CD4-positive, alpha-beta T cell treated with Interleukin-6 at 100 ng/mL for 8 hours (primary cell): ENCODE measurements around the gene ABCD4.
"Not testable (repeated sequence)": the region's sequence is repeated elsewhere in the genome, so short reads cannot be mapped to it uniquely, and the experiment has no call there.

Experiments
- DNase-seq: peaks from one replicate; pipeline ENCODE4 v3.0.0-alpha.2; 2020; ENCODE audit warnings: mixed read lengths, low spot score

The ABCD4 gene

DNA sequence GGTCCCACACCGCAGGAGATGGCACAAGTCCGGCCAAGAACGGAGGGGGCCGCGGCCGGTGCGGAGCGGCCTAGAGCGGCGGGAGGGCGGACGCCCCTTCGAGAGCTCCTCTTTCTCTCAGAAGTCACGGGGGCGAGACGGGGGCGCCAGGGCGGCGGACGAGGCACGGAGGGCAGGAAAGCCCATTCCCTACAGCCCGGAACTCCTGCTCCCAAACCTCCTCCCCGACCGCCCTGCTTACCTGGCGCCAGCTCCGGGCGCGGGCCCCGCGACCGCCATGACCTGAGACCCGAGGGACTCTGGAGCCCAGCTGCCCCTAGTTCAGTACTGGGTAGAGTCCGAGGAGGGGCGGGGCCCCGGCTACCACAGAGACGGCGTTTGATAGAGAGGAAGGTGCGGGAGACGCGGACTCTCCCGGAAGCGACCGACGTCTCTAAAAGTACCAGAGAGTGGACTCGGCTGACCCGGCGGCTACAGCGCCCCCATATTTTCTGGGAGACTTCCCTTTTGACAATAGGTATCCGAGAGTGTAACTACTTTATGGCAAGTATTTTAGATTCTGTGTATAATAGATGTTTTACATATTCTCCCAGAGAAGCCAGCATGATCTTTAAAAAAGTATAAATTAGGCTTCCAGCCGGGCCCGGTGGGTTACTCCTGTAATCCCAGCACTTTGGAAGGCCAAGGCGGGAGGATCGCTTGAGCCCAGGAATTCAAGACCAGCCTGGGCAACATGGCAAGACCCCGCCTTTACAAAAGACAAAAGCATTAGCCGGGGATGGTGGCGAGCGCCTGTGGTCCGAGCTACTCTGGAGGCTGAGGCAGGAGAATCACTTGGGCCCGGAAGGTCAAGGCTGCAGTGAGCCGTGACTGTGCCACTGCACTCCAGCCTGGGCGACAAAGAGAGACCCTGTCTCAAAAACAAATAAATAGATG, at the start of gene ABCD4:
TSS of gene ABCD4 (minus strand) at position 301 of the 936 bp plus-strand sequence. CDS start at position 279, 22 bp downstream.
- peak; percentile 87 for DNase-seq

DNA sequence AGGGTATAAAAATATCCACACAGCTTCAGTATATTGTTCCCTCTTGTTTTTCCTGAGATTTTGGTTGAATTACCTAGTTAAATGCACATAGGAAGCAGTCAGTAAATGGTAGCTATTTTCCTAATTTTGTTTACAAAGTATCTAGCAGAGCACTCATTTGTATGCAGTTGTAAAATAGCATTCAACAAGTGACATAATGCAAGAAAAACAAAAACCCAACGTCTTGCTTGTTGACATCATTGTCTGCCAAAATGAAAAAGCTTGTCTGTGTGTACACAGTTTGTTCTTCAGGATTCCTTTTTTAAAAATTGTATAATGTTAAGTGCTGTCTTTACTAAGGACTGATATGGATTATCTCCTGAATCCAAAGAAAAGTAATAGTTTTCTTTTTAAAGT, 48.2 kb upstream of the ABCD4 start:
- DNase-seq: no peak

DNA sequence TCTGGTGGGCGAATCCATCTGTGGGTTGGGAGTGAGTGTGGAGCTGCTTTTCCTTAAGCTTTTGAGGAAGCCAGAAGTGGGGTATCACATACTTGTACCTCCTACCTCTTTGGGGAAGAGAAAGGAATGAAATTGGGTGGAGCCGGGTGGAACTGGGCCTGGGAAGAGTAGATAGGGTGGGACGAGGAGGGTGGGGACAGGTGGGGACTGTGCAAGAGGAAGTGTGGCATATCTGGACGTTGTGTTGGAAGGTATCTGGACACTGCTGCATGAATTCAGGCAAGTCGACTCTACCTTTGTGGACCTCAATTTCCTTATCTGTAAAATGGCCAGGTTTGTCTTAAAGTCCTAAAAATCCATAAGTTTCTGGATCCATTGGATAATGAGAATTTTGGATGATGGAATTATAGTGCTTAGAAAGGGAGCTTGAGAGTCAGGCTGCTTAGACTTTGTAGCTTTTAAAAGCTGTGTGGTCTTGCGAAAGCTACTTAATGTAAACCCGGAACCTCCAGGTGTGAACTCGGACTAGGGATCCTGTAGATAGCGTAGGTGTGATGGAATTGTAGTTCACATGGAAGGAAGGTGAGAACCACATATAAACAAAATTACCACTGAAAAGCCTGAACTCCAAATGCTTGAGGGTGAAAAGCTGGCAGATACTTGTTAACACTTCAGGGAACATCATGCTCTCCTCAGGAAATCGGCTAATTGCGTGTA, 47.6 kb upstream of the ABCD4 start:
- DNase-seq: no peak

DNA sequence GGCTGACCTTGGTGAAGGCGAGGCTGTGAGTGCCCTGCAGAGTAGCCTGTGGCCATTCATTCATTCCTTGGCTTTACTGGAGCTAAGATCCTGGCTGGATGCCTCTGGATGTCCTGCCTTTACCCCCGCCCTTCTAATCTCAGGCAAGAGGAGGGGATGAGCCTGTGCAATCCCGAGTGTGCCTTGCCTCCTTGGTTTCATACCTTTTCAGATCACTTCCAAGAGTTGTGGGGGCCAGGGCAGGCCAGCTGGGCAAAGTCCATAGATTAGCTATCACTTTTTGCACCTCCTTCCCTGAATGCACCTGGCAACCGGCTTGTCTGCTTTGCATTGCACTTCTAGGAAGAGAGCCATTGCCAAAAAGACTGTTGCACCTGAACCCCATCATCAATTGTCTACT, 47.0 kb upstream of the ABCD4 start:
- no peak for DNase-seq

DNA sequence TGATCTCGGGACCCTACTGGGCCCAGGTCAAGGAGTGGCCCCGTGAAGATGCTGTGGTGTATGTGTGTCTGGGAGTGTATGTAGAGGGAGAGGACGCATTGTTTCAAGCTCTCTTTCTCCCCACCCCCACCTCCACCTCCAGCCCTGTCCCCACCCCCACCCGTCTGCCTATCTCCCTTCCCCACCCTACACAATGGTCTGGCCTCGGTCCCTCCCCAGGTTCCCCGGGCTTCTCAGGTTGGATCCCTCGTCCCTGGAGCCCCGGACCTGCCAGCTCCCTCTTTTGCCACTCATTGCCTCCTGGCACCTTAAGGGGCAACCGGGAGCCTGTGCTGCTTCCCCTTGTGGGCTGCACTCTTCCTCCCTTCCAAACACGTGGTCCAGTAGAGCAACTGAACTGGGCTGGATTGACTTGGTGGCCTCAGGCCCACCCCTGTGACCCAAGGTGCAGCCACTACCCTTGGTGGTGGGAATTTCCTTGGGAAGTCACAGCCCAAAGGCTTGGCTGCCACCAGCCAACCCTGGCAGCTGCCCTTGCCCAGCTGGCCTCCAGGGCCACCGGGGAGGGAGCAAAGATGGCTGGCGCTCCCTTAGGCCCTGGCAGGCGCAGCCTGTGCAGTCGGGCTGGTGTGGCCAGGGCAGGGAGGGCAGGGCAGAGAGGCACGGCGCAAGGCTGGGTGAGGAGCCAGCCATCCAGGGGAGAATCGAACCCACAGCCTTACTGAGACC, 46.2 kb upstream of the ABCD4 start:
- DNase-seq: no peak

DNA sequence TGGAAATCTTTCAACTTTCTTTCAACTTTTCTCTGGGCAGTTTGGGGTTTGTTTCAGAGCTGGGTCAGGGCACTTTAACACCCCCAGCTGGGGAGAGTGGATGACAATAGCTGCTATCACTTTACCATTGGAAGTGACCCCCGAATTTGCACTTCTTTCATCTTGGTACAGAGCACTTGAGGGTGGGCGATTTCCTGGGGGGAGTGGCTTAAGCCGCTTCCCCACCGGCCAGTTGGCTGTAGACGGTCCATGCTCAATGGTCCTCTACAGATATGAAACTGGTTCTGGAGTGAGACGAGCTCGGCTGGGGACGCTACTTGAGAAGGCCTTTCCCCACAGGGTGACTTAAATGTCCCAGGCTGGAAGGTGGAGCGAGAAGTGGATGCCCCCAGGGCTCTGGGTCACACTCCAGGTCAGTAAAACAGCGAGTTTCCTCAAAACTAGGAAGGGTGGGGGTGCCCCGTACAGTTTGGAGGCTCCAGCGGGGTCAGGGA, 45.6 kb upstream of the ABCD4 start, which contains the start of gene VRTN:
TSS of gene VRTN (plus strand) at position 231 of the 494 bp plus-strand sequence. CDS start 8,313 bp downstream, outside the sequence.
- DNase-seq: no peak

DNA sequence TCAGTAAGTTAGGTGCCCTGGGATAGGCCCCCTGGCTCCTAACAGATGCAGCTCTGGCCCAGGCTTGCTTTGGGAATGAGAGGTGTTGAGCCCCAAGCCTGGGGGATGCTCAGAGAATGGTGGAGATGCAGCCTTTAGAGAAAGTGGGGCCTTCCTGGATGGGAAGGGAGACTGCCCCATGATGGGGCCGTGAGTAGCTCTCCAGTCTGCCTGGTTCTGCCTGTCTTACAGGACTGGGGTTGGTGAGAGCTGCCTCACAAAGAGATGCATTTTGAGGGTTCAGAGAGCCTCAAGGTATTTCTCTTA, 45.0 kb upstream of the ABCD4 start:
- no peak for DNase-seq

DNA sequence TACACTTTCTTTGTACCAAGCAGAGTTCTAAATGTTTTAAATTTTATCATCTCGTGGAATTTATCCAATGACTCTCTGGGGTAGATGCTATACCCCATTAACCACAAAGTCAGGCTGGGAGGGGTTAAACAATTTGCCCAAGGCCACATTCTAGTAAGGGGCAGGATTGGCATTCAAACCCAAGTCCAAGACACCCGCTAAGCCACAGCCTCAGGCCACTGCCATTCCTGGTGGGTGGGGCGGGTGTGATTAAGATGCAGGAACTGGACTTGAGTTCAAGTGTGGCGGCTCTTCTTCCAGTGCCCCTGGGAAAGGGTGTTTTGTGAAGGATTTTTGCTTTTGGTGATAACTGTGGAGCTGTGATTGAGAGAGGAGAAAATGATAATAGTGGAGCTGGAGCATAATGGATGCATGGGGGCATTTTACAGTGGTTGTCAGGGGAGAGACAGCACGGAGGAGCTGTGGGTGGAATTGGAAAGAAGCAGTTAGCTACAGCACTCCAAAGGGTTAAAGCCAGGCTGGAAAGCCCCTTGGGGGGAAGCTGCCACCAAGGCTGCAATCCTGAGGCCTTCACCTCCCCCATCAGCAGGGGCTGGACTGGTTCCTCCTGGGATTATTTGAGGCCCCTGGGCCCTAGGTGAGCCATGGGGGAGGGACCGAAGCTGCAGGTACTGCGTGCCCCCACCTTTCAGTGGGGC, 44.5 kb upstream of the ABCD4 start:
- DNase-seq: no peak

DNA sequence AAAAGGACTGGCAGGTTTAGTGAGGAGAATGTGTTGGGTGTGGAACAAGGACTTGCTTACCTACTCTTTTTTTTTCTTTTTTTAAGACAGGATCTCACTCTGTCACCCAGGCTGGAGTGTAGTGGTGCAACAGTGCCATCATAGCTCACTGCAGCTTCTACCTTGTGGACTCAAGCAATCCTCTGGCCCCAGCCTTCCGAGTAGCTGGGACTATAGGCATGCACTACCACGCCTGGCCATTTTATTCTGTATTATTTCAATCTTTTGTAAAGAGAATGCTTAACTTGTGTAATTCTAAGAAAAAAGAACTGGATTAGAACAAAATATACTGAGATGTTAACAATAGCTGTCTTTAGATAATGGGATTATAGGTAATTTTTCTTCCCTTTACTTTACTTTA, 43.6 kb upstream of the ABCD4 start:
- no peak for DNase-seq

DNA sequence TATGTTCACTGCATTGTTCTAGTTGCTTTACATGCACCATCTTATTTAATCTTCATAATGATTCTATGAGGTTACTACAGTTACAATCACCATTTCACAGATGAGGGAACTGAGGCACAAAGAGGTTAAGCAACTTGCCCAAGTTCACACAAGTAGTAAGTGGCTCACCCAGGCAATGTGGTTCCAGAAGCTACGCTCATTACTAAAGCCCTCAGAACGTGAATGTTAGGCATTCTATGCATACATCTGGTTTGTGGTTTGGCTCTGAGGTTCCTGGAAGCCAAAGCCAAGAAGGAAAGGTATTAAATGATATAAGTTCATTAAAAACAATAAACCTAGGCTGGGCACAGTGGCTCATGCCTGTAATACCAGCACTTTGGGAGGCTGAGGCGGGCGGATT, 31.2 kb upstream of the ABCD4 start:
- DNase-seq: no peak

DNA sequence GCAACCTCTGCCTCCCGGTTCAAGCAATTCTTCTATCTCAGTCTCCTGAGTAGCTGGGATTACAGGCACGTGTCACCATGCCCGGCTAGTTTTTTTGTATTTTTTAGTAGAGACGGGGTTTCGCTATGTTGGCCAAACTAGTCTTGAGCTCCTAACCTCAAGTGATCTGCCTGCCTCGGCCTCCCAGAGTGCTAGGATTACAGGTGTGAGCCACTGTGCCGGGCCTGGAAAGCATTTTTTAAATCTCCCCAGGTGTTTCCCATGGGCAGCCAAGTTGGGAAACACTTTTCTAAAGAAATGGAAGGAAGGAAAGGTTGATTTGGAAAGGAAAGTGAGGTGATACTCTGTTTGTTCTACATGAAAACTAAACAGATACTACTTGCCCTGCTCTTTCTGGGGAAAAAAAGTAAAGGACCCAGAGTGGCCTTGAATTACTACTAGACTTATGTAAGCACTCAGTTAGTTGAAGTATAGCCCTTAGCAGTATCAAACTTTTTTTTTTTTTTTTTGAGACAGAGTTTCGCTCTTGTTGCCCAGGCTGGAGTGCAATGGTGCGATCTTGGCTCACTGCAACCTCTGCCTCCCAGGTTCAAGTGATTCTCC, 27.3 kb upstream of the ABCD4 start:
- DNase-seq: not testable (repeated sequence)

DNA sequence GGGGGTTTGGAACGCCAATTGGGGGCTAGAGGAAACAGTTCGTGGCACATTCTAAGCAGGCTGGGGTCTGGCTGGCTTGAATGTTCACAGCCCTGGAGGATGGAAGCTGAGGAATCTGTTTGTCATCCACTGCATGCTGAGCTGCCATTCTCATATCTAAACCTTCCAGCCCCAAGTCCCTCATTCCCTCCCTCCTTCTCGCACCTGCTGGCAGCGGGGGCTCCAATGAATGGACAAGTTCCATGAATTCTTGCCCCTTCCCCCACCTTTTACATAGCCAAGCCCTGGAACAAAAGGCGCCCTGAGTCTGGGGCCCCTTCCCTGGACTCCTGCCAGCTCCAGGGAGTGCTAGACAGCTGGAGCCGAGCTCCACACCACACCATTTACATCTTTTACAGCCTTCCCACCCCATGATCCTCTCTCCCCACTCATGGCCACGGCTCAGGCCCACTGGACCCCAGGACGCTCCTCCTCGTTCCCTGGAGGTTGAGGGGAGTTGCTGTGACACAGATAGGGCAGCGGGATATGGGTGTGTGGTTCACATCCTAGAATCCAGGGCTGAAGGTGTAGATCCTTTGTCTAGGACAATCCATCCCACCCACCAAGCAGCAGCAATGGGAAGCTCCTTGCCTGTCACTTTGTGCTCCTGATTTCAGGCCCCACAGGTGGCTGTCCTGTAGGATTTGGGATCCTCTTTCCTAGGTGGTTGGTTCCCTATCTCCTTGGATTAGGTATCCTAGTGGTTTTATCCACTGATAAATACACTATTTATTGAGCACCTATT, 23.8 kb upstream of the ABCD4 start:
- no peak for DNase-seq

DNA sequence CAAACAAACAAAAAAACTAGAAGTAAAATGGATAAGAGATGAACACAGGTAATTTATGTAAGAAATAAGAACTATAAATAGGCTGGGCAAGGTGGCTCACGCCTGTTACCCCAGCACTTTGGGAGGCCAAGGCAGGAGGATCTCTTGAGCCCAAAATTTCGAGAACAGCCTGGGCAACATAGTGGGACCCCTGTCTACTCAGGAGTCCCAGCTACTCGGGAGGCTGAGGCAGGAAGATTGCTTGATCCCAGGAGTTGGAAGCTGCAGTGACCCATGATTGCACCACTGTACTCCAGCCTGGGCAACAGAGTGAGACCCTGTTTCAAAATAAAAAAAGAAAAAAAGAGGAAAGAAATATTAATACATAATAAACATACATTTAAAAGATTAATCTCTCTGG, 22.7 kb upstream of the ABCD4 start:
- no peak for DNase-seq

DNA sequence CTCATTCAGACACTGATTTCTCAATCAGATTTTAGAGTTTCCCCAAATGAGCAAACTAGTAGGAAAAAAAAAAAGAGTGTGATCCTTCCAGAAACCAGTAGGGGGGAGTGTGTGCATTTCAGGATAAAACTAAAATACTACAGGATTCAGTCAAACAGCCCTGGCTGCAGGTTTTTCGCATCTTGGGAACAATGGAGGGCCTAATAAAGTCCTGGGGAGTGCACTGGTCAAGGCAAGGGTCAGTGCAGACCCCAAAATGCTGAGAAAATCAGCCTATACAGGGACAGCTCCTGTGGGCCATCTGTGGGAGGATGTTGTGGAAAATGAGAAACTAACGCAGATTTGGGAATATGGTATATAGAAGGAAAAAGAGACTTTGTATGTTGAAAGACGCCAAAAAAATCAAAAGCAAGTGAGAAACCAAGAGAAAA, 22.2 kb upstream of the ABCD4 start:
- DNase-seq: no peak

DNA sequence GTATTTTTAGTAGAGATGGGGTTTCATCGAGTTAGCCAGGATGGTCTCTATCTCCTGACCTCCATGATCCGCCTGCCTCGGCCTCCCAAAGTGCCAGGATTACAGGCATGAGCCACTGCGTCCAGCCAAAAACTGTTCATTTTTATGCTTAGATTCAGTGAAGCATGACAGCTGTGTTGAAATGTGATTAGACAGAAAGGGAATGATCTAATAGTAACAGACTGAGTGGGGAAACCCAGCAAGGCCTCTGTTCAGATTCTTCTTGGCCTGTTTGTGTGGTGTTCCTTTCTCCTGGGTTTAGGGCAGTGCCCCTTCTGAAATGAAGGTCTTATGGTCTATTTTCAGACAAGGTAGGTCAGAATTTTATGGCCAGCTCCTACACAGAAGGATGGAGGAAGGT, 11.8 kb upstream of the ABCD4 start:
- no peak for DNase-seq

DNA sequence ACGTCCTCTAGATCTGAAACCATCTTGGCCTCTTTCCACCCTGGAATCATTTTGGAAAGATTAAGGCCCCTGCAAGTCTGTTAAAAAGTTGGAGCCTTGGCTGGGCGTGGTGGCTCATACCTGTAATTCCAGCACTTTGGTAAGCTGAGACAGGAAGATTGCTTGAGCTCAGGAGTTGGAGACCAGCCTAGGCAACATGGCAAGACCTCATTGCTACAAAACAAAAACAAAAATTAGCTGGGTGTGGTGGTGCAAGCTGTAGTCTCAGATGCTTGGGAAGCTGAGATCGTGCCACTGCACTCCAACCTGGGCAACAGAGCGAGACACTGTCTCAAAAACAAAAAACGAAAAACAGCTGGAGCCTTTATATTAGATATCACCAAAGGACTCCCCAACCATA, 10.9 kb upstream of the ABCD4 start:
- no peak for DNase-seq

DNA sequence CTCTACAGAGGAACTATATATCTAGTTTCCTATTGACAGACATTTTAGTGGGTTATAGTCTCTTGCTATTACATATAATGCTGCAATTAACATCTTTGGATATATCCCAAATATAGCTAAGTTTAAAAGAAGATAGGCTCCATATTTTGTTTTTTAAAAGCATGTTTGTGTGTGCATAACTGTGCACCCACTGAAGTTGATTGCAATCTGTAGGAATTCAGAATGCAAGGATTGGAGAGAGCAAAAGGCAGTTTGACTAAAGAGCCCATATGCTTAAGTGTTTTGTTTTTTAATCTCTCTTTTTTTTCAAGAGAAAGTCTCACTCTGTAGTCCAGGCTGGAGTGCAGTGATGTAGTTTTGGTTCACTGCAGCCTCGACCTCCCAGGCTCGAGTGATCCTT, 9.4 kb upstream of the ABCD4 start:
- DNase-seq: no peak

DNA sequence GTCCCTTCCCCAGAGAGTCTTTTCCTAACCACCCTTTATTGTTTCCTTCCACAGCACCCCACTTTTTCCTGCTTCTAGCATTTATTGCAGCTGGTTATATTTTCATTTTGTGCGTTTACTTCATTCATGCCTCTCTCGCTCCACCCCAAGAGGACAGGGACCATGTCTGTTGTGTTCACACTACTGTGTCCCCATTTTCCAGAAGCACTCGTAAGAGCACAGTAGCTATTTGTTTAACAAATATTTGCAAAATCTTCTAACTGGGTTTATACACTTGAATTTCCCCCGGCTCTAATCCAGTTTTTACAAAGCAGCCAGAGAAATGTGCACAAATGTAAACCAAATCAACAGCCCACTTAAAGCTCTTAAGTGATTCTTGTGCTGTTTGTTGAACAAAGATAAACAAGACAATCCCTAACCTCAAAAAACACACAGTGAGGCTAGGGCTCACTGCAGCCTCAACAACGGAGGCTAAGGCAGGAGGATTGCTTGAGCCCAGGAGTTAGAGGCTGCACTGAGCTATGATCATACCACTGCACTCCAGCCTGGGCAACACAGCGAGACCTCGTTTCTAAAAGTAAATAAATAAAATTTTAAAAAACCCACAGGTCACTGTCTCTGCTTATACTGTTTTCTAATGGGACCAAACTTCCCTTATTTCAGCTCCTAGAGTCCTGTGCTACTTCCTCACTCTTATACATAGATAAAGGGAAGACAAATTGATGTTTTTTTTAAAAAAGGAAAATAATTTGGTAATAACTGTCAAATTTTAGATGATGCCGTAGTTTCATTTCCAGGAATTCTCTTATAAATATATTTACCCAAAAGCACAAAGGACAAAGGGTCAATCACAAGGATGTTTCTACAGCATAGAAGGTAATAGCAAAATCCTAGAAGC, 6.6 kb upstream of the ABCD4 start:
- DNase-seq: no peak

DNA sequence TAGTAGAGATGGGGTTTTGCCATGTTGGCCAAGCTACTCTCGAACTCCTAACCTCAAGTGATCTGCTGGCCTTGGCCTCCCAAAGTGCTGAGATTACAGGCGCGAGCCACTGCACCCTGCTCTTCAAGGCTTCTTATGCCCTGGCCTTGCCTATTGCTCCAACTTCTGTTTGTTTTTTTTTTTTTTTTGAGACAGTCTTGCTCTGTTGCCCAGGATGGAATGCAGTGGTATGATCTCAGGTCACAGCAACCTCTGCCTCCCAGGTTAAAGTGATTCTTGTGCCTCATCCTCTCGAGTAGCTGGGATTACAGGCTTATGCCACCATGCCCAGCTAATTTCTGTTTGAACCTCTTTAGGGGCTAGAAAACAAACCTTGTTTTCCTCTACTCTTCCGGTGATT, 6.0 kb upstream of the ABCD4 start:
- DNase-seq: no peak
